GM12801 (cell line): ENCODE data around the gene KDM5B.

ENCODE experiments used
- TF ChIP-seq, protein P1 (sequence below): IDR thresholded peaks from one replicate; pipeline ENCODE4 v1.5.1; 2011; ENCODE audit warnings: control low read depth; ENCODE audit not compliant: insufficient read length; ENCODE audit errors: extremely low read depth

KDM5B gene

DNA sequence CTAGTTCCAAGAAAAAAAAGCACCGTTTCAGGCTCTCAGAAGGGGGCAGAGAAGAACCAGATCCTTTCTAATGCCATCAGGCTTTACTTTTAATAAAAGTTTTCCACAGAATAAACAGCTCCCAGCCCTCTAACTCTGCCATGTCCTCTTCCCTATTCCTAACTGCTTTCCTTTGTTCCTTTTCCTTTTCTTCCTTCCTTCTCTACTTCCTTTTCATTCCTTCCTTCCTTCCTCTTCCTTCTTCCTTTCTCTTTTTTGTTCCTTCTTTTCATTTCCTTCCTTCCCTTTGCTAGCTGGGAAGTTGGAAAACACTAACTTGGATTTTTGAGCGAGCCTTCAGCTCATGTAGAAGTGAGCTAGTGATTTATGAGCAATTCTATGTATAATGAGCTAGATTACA lies 46.2 kb downstream of the KDM5B start:
- TF ChIP-seq, protein P1, sequence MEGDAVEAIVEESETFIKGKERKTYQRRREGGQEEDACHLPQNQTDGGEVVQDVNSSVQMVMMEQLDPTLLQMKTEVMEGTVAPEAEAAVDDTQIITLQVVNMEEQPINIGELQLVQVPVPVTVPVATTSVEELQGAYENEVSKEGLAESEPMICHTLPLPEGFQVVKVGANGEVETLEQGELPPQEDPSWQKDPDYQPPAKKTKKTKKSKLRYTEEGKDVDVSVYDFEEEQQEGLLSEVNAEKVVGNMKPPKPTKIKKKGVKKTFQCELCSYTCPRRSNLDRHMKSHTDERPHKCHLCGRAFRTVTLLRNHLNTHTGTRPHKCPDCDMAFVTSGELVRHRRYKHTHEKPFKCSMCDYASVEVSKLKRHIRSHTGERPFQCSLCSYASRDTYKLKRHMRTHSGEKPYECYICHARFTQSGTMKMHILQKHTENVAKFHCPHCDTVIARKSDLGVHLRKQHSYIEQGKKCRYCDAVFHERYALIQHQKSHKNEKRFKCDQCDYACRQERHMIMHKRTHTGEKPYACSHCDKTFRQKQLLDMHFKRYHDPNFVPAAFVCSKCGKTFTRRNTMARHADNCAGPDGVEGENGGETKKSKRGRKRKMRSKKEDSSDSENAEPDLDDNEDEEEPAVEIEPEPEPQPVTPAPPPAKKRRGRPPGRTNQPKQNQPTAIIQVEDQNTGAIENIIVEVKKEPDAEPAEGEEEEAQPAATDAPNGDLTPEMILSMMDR = no peak

DNA sequence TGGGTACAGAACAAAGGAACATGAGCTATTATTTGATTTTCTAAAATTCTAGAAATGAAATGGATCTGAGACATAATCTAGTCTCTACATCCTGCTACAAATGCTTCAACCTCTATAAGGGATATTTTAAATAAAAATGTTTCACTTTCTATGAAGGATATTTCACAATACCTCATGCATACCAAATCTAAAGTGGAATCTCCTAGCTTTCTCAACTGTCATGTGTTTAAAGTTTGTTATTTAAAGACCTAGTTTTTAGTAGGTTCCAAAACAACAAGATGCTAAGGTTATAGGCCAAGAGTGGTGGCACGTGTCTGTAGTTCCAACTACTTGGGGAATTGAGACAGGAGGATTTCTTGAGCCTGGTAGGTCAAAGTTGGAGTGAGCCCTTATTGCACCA lies 47.6 kb downstream of the KDM5B start:
- TF ChIP-seq, protein P1 = no peak

DNA sequence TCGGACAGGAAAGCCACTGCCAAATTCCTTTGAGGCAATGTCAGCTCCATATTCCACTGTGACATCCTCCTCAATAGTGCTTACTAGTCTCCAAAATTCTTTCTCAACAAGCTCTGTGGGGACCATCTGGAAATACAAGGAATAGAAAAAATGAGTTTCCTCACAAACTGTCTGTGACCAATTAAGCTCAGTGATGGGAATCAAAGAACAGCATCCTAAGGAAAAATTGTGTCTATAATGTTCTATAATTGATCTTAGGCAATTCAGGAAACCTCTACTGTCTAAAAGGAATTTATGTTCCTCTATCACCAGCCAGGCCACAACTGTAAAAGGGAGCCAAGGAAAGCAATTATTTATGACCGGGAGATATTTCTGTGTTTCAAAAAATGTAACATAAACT lies 51.8 kb downstream of the KDM5B start:
- TF ChIP-seq, protein P1 = no peak

DNA sequence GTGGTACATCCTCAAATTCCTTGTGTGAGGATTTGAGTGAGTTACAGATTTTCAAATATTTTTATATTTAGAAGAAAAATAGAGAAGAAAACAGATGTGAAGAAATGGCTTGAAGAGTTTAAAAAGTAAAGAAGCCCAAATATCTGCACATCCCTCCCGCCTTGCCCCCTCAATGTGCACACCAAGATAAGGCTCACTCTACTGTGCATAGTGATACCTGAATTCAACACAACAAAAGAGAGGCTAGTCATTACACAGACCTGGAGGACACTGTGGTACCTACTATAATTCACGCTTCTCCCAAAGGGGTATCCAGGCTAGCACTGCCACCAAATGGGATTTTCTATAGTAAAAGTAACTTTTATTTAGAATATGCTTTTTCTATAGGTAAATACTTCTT lies 53.9 kb downstream of the KDM5B start:
- TF ChIP-seq, protein P1 = no peak

DNA sequence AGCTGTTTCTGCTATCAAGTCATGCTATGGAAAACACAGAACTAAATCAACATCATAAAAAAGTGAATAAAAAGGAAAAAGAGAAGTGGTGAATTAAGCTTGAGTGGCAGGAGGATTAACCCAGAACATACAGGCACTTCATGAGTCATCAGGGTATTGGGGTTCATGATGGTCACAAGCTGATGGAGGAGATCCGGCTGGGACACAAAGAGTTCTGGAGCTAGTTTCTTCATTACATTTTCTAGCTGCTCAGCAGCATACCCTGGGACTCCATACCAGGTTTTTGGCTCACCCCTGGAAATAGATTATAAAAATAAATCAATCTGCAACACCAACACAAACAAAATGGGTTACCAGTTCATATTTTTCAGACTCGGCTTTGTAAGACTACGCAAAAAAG lies 55.4 kb downstream of the KDM5B start:
- TF ChIP-seq, protein P1 = no peak

DNA sequence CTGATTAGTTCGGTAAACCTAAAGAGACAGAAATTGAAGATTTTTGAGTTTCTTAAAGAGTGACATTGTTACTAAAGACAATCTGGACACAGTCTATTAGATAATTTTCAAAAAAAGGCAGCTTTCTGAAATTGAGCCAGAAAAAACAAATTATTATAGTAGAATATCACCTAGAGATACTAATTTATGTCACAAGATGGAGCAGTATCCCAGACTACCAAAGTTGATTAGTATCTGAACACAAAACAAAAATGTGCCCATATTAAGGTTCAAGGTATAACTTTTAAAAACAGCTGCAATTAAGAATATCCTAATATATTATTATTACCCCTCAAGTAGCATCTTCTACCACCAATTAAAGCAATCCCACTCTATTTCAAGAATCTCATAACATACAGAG lies 57.5 kb downstream of the KDM5B start:
- TF ChIP-seq, protein P1 = no peak

DNA sequence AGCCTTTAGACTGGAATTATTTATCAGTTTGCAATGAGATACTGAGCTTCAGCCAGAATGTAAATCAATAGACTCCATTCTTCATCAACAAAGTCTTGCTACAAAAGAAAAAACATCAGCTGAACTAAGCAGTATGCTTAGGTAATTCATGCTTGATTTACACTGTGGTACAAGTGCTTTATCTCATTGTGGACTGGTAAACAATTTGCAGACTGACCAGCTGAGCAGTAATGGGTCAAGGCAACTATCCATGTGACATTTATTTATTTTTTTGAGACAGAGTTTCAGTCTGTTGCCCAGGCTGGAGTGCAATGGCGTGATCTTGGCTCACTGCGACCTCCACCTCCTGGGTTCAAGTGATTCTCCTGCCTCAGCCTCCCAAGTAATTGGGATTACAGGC lies 58.2 kb downstream of the KDM5B start:
- TF ChIP-seq, protein P1 = no peak

DNA sequence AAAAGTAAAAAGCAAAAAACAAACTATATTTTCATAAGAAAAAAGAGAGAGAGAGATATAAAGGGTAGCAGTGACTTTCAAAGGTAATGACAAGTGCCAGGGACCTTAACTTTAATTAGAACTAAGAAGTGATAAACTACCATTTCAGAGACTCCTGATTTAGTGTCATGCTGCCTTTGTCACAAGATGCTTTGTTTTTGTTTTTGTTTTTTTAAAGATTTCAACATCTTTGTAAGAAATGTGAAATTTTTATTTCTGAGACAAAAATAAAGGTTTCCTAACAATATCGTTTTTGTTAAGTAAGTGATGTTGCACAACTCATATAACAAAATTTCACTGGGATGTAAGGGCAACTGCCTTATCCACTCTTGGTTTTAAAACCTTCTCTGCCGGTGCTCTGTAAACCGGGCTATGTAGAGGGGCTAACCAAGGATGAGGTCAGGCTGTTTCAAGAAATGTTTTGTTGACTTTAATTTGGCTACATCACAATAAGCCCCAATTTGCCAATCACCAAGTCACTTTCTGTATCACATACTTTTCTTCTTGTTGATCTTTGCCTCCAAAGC lies 62.8 kb downstream of the KDM5B start:
- TF ChIP-seq, protein P1 = no peak
